ENCODE results near the gene LONP1.
"Not testable (repeated sequence)": the region's sequence is repeated elsewhere in the genome, so short reads cannot be mapped to it uniquely, and the experiment has no call there.

DNA sequence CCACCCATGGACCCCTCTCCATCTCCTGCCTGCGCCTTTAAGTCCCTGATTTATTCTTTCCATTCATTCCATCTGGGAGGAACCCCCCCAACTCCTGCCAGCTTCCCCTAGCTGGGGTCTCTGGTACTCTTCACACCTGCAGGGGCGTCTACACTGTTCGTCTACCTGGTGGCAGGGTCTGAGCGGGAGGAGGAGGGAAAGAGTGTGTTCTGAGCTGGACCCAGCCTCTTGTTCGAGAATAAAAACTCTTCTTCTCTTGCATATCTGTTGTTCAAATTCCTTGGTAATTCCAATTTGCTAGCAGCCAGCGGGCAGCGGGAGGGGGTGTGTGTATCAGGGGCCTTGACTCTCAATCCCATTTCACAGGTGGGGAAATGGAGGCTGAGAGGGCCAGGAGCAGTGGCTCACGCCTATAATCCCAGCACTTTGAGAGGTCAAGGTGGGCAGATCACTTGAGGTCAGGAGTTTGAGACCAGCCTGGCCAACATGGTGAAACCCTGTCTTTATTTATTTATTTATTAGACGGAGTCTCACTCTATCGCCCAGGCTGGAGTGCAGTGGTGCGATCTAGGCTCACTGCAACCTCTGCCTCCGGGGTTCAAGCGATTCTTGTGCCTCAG lies 31.6 kb downstream of the LONP1 start:
- not testable (repeated sequence) for TF ChIP-seq ZFP36 (IDR thresholded peaks at IDR 0.05; ENCODE audit: borderline replicate concordance, partially characterized antibody); POLR2AphosphoS2 (conservative IDR thresholded peaks at IDR 0.05; ENCODE audit: low read length); JUN (IDR thresholded peaks at IDR 0.05)

All from A549 (cell line).